ENCODE results near the gene MRPS26. TPM values are rescaled to one million over a fixed set of nuclear protein-coding genes. Genes with fewer than 3 reads are reported as not detected.

MRPS26 gene
- total and polyA plus RNA-seq, 2 donors from 2014 or later: 39.8 to 109 TPM

GRCh38 chr20:3000852-3001523 is 44.9 kb upstream of the MRPS26 start:
- no peak overlapping the region for H3K27ac ChIP-seq (ENCODE audit: low read depth in 2 of 2, low read length in 2 of 2)
- intact Hi-C loops (cut with DNase I): no loop called here
- TF ChIP-seq, protein P1, sequence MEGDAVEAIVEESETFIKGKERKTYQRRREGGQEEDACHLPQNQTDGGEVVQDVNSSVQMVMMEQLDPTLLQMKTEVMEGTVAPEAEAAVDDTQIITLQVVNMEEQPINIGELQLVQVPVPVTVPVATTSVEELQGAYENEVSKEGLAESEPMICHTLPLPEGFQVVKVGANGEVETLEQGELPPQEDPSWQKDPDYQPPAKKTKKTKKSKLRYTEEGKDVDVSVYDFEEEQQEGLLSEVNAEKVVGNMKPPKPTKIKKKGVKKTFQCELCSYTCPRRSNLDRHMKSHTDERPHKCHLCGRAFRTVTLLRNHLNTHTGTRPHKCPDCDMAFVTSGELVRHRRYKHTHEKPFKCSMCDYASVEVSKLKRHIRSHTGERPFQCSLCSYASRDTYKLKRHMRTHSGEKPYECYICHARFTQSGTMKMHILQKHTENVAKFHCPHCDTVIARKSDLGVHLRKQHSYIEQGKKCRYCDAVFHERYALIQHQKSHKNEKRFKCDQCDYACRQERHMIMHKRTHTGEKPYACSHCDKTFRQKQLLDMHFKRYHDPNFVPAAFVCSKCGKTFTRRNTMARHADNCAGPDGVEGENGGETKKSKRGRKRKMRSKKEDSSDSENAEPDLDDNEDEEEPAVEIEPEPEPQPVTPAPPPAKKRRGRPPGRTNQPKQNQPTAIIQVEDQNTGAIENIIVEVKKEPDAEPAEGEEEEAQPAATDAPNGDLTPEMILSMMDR (IDR thresholded peaks at IDR 0.05; ENCODE audit: borderline replicate concordance, extremely low read depth, insufficient read depth): peak; percentile 44
- H3K27me3 ChIP-seq (ENCODE audit: control insufficient read depth, insufficient read depth, low read length): no peaks in the 10 kb centered on the region
- FAIRE-seq: peak; percentile 88
- H3K4me1 ChIP-seq (ENCODE audit: control insufficient read depth in 2 of 3, insufficient read depth in 2 of 3, low read depth in 1 of 3, low read length in 3 of 3): no peaks in the 10 kb centered on the region
- H3K36me3 ChIP-seq (ENCODE audit: control insufficient read depth in 2 of 3, insufficient read depth in 3 of 3, low read length in 3 of 3): peaks cover 0 to 8% (median 2%) of the 10 kb centered on the region in 3 donors
- no peak overlapping the region for H3K4me3 ChIP-seq (ENCODE audit: low read length in 3 of 3)
- peak in 3 of 5 donors; percentile 13 to 83 (median 81) for DNase-seq
- no peak overlapping the region for H3K9ac ChIP-seq (ENCODE audit: low read length in 3 of 3)
- no peaks in the 10 kb centered on the region for H3K9me3 ChIP-seq (ENCODE audit: control insufficient read depth in 2 of 3, insufficient read depth in 1 of 3, low read length in 3 of 3)

DNA sequence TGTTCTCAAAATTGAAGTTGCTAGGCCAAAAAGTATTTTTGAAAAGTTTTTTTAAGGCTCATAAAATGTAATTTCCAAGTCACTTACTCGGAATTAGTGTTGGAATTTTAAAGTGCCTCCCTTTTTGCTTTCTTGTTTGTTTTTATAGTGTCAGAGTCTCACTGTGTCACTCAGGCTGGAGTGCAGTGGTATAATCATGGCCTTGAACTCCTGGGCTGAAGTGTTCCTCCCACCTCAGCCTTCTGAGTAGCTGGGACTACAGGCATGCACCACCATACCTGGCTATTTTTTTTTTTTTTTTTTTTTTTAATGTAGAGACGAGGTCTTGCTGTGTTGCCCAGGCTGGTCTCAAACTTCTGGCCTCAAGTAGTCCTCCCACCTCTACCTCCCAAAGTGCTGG is 42.4 kb upstream of the MRPS26 start:
- peaks cover 5 to 10% (median 9%) of the 10 kb centered on the region in 3 donors for H3K36me3 ChIP-seq (ENCODE audit: control insufficient read depth in 2 of 3, insufficient read depth in 3 of 3, low read length in 3 of 3)
- no peak overlapping the region for H3K4me3 ChIP-seq (ENCODE audit: low read length in 3 of 3)
- DNase-seq (no peak), FAIRE-seq (no peak)
- no peak overlapping the region for H3K27ac ChIP-seq (ENCODE audit: low read depth in 2 of 2, low read length in 2 of 2)
- no peaks in the 10 kb centered on the region for H3K4me1 ChIP-seq (ENCODE audit: control insufficient read depth in 2 of 3, insufficient read depth in 2 of 3, low read depth in 1 of 3, low read length in 3 of 3)
- H3K27me3 ChIP-seq (ENCODE audit: control insufficient read depth, insufficient read depth, low read length): no peaks in the 10 kb centered on the region
- no peak overlapping the region for H3K9ac ChIP-seq (ENCODE audit: low read length in 3 of 3)
- TF ChIP-seq, protein P1 (IDR thresholded peaks at IDR 0.05; ENCODE audit: borderline replicate concordance, extremely low read depth, insufficient read depth): no peak
- no peaks in the 10 kb centered on the region for H3K9me3 ChIP-seq (ENCODE audit: control insufficient read depth in 2 of 3, insufficient read depth in 1 of 3, low read length in 3 of 3)
- intact Hi-C loops (cut with DNase I): no loop called here

DNA sequence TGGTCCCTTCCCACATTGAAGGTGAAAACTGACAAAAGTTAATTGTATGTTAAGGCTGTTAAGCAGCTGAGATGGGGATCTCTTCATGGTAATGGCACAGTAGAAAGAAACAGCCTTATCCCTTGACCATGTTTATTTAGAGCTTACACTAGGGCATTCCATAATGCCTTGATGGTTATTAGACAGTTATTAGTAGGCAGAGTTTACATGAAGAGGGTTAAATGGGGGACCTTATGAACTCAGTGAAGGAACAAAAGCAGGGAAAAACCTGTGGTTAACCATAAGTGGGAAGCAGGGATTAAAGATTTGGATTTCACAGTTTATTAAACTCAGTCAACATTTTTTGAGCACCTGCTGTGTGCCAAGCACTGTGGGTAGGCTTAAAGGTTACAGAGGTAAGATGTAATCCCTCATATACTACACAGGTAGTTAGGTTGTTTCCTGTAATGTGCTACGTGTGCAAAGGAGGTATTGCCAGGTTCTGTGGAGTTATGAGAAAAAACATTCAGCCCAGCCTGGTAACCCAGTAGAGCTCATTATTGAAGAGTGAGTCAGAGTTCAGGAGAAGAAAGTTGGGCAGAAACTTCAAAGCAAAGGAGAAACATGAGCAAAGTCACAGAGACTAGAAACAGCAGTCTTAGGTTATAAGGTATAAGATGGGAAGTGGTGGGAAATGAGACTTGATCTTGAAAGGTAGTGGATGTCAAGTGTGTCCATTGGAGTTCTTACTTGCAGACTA is 34.7 kb upstream of the MRPS26 start:
- no peak for FAIRE-seq
- intact Hi-C loops (cut with DNase I): no loop called here

More for the DNA sequence above, 34.7 kb upstream of the MRPS26 start:
- no peak overlapping the region for H3K9ac ChIP-seq (ENCODE audit: low read length in 3 of 3)
- DNase-seq: no peak
- no peak overlapping the region for H3K4me3 ChIP-seq (ENCODE audit: low read length in 3 of 3)
- H3K27ac ChIP-seq (ENCODE audit: low read depth in 2 of 2, low read length in 2 of 2): no peak overlapping the region
- H3K9me3 ChIP-seq (ENCODE audit: control insufficient read depth in 2 of 3, insufficient read depth in 1 of 3, low read length in 3 of 3): no peaks in the 10 kb centered on the region
- TF ChIP-seq, protein P1 (IDR thresholded peaks at IDR 0.05; ENCODE audit: borderline replicate concordance, extremely low read depth, insufficient read depth): no peak
- H3K4me1 ChIP-seq (ENCODE audit: control insufficient read depth in 2 of 3, insufficient read depth in 2 of 3, low read depth in 1 of 3, low read length in 3 of 3): no peaks in the 10 kb centered on the region
- no peaks in the 10 kb centered on the region for H3K27me3 ChIP-seq (ENCODE audit: control insufficient read depth, insufficient read depth, low read length)
- peaks cover 6 to 11% (median 10%) of the 10 kb centered on the region in 3 donors for H3K36me3 ChIP-seq (ENCODE audit: control insufficient read depth in 2 of 3, insufficient read depth in 3 of 3, low read length in 3 of 3)

All from kidney (tissue), 14 donors.